IgD-negative memory B cell (primary cell): ENCODE results near the gene NLGN1. TPM values are rescaled to one million over a fixed set of nuclear protein-coding genes. Genes with fewer than 3 reads are reported as not detected.

ENCODE experiments used
- H3K27ac Mint-ChIP-seq, 3 donors: one replicate each; pipeline ENCODE4 v1.8.0; 2020 to 2022; ENCODE audit warnings: mild to moderate bottlenecking in 3 of 3, mixed read lengths in 3 of 3, moderate library complexity in 1 of 3
- H3K27me3 Mint-ChIP-seq: one replicate; pipeline ENCODE4 v1.8.0; 2021; ENCODE audit warnings: mixed read lengths
- H3K36me3 Mint-ChIP-seq: one replicate; pipeline ENCODE4 v1.8.0; 2020; ENCODE audit warnings: mild to moderate bottlenecking, mixed read lengths
- H3K4me1 Mint-ChIP-seq, 3 donors: one replicate each; pipeline ENCODE4 v1.8.0; 2020 to 2022; ENCODE audit warnings: mixed read lengths in 3 of 3, mild to moderate bottlenecking in 1 of 3
- H3K4me3 Mint-ChIP-seq, 4 donors: one replicate each; pipeline ENCODE4 v1.8.0; 2020 to 2022; ENCODE audit warnings: mild to moderate bottlenecking in 4 of 4, mixed read lengths in 4 of 4, moderate library complexity in 3 of 4
- H3K9me3 Mint-ChIP-seq, 3 donors: one replicate each; pipeline ENCODE4 v1.8.0; 2020 to 2021; ENCODE audit warnings: mixed read lengths in 3 of 3, mild to moderate bottlenecking in 1 of 3
- polyA plus RNA-seq: library from polyadenylated mRNA; unstranded; fragments of 300-500 nt; fragmentation: Illumina TruSeq; gene quantifications from one replicate; pipeline ENCODE4 v1.2.3, GENCODE V29; 2021

The NLGN1 gene
- polyA plus RNA-seq, 1 donor from 2014 or later, result not detected

- Mint-ChIP-seq H3K4me3 (no peak overlapping the region), H3K27me3 (no peaks in the 10 kb centered on the region), H3K36me3 (no peaks in the 10 kb centered on the region), H3K9me3 (peaks cover 0 to 3% (median 0%) of the 10 kb centered on the region in 3 donors), H3K4me1 (no peaks in the 10 kb centered on the region), H3K27ac (no peak overlapping the region)
Observed at GRCh38 chr3:174285242-174285864, 887.8 kb downstream of the NLGN1 start.

GRCh38 chr3:174287705-174288104 is 890.2 kb downstream of the NLGN1 start:
- H3K9me3 Mint-ChIP-seq, result peaks cover 0 to 3% (median 0%) of the 10 kb centered on the region in 3 donors
- H3K4me3 Mint-ChIP-seq, result no peak overlapping the region
- H3K4me1 Mint-ChIP-seq, result no peaks in the 10 kb centered on the region
- H3K36me3 Mint-ChIP-seq, result no peaks in the 10 kb centered on the region
- no peak overlapping the region for H3K27ac Mint-ChIP-seq
- H3K27me3 Mint-ChIP-seq, result no peaks in the 10 kb centered on the region

GRCh38 chr3:174294616-174295015 is 897.1 kb downstream of the NLGN1 start:
- no peak overlapping the region for H3K4me3 Mint-ChIP-seq
- H3K4me1 Mint-ChIP-seq, result no peaks in the 10 kb centered on the region
- H3K27me3 Mint-ChIP-seq, result no peaks in the 10 kb centered on the region
- H3K36me3 Mint-ChIP-seq, result no peaks in the 10 kb centered on the region
- peaks cover 0 to 6% (median 0%) of the 10 kb centered on the region in 3 donors for H3K9me3 Mint-ChIP-seq
- no peak overlapping the region for H3K27ac Mint-ChIP-seq

GRCh38 chr3:174295306-174296092 is 898.0 kb downstream of the NLGN1 start:
- H3K27me3 Mint-ChIP-seq, result no peaks in the 10 kb centered on the region
- peak overlapping the region in 1 of 3 donors; percentile 54 for H3K27ac Mint-ChIP-seq

GRCh38 chr3:174302746-174303315 is 905.3 kb downstream of the NLGN1 start:
- no peaks in the 10 kb centered on the region for H3K4me1 Mint-ChIP-seq
- H3K9me3 Mint-ChIP-seq, result peaks cover 4 to 9% (median 5%) of the 10 kb centered on the region in 3 donors

More at GRCh38 chr3:174295306-174296092, 898.0 kb downstream of the NLGN1 start:
- H3K4me1 Mint-ChIP-seq, result no peaks in the 10 kb centered on the region
- H3K36me3 Mint-ChIP-seq, result no peaks in the 10 kb centered on the region
- H3K9me3 Mint-ChIP-seq, result peaks cover 0 to 6% (median 3%) of the 10 kb centered on the region in 3 donors
- no peak overlapping the region for H3K4me3 Mint-ChIP-seq

DNA sequence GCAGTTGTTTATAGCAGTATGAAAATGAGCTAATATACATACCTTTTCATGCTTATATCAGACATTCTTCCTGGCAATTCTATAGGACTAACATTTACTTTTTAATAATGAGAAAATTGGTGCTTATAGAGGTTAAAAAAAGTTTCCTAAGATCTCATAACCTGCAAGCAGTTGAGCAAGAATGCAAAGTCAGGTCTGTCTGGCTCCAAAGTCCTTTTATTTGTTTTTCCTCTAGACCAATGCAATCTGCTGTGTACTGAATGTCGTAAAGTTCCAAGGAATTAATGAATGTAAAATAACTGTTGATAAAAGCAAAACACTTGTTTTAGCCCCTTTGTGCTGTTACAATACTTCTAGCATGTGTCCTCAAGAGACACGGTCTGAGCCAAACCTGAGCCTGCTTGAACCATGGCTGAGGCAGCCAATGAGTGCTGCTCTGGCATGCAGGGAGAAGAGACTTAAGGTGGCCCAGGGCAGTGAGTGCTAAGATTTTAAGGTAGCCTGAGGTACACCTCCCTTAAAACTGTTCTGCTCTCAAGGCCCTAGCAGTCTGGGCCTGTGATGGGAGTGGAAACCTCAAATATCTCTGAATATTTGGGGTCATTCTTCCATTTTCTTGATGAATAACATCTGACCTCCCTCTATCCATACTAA is 906.5 kb downstream of the NLGN1 start:
- Mint-ChIP-seq H3K4me3 (no peak overlapping the region), H3K36me3 (no peaks in the 10 kb centered on the region), H3K27me3 (no peaks in the 10 kb centered on the region), H3K9me3 (peaks cover 4 to 9% (median 5%) of the 10 kb centered on the region in 3 donors), H3K4me1 (no peaks in the 10 kb centered on the region), H3K27ac (no peak overlapping the region)

More at GRCh38 chr3:174302746-174303315, 905.3 kb downstream of the NLGN1 start:
- Mint-ChIP-seq H3K27me3 (no peaks in the 10 kb centered on the region), H3K4me3 (no peak overlapping the region), H3K36me3 (no peaks in the 10 kb centered on the region), H3K27ac (no peak overlapping the region)

- H3K4me1 Mint-ChIP-seq, result no peaks in the 10 kb centered on the region
- H3K27me3 Mint-ChIP-seq, result no peaks in the 10 kb centered on the region
- peaks cover 2 to 6% (median 4%) of the 10 kb centered on the region in 3 donors for H3K9me3 Mint-ChIP-seq
- H3K36me3 Mint-ChIP-seq, result no peaks in the 10 kb centered on the region
- no peak overlapping the region for H3K27ac Mint-ChIP-seq
- H3K4me3 Mint-ChIP-seq, result no peak overlapping the region
Observed at GRCh38 chr3:174308736-174309135, 911.2 kb downstream of the NLGN1 start.

DNA sequence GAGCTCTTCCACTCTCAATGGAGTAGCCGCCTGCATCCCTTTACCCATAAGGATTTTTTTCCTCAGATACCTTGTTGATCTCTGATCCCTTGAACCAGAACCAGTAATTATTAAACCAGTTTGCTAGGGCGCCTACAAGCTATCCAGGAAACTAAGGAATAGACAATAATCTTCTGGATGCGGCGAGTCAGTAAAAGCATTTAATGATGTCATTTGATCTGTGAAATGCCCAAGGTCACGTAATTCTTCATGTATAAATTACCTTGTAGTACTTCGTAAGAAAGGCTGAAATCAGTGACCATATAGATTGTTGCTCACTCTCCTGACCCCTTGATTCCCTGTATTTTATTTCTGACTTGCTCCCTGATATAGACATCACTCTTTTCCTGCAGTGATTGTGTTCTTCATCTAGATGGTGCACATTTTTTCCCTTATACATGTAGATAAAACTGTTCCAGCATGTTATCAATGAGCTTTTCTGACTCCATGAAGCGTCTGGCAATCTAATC is 913.0 kb downstream of the NLGN1 start:
- no peaks in the 10 kb centered on the region for H3K36me3 Mint-ChIP-seq
- no peak overlapping the region for H3K4me3 Mint-ChIP-seq
- peaks cover 1 to 2% (median 2%) of the 10 kb centered on the region in 3 donors for H3K9me3 Mint-ChIP-seq
- H3K27me3 Mint-ChIP-seq, result no peaks in the 10 kb centered on the region
- H3K27ac Mint-ChIP-seq, result no peak overlapping the region
- no peaks in the 10 kb centered on the region for H3K4me1 Mint-ChIP-seq

DNA sequence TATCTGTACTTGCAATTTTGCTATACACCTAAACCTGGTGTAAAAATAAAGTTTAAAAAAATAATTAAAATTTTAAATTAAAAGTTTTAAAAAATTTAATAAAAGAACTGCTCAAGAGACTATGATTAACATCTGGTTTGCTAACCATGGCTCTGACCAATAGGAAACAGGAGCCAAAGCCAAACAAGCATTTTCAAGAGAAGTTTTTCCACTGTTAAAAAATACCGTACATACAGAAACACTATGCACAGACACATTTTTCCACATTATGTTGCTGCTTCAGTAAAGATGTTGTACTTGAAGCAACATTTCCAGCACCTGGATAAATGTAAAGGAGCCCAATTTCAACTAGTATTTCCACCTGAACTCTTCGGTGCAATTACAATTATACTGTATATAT is 917.7 kb downstream of the NLGN1 start:
- no peak overlapping the region for H3K27ac Mint-ChIP-seq
- peaks cover 3 to 8% (median 6%) of the 10 kb centered on the region in 3 donors for H3K9me3 Mint-ChIP-seq
- H3K4me3 Mint-ChIP-seq, result no peak overlapping the region
- H3K27me3 Mint-ChIP-seq, result no peaks in the 10 kb centered on the region
- no peaks in the 10 kb centered on the region for H3K36me3 Mint-ChIP-seq
- H3K4me1 Mint-ChIP-seq, result no peaks in the 10 kb centered on the region

GRCh38 chr3:174317005-174317404 is 919.5 kb downstream of the NLGN1 start:
- H3K36me3 Mint-ChIP-seq, result no peaks in the 10 kb centered on the region
- no peaks in the 10 kb centered on the region for H3K4me1 Mint-ChIP-seq
- no peaks in the 10 kb centered on the region for H3K27me3 Mint-ChIP-seq
- no peak overlapping the region for H3K27ac Mint-ChIP-seq
- peaks cover 9 to 16% (median 11%) of the 10 kb centered on the region in 3 donors for H3K9me3 Mint-ChIP-seq
- no peak overlapping the region for H3K4me3 Mint-ChIP-seq

DNA sequence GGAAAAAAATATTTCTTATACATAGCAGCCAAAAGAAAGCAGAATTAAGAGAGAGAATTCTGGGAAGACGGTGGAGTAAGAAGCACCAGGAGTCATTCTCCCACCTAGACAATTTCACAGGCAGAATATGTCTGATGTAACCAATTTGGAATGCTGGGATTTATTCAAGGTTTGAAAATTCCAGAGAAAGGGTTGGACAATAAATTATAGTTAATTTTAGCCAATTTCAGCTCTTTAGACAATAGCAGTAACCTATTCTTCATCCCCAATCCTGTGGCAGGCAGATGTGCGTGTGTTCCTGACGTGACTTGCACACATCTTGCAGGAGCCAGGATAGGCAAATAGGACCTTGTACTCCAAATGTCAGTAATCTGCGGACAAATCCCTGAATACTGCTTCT is 920.6 kb downstream of the NLGN1 start:
- peaks cover 11 to 16% (median 13%) of the 10 kb centered on the region in 3 donors for H3K9me3 Mint-ChIP-seq

GRCh38 chr3:174321548-174321947 is 924.0 kb downstream of the NLGN1 start:
- no peak overlapping the region for H3K4me3 Mint-ChIP-seq
- no peaks in the 10 kb centered on the region for H3K36me3 Mint-ChIP-seq
- no peak overlapping the region for H3K27ac Mint-ChIP-seq
- H3K27me3 Mint-ChIP-seq, result no peaks in the 10 kb centered on the region
- H3K9me3 Mint-ChIP-seq, result peaks cover 8 to 18% (median 13%) of the 10 kb centered on the region in 3 donors
- H3K4me1 Mint-ChIP-seq, result no peaks in the 10 kb centered on the region

More for the DNA sequence above, 920.6 kb downstream of the NLGN1 start:
- no peak overlapping the region for H3K27ac Mint-ChIP-seq
- no peak overlapping the region for H3K4me3 Mint-ChIP-seq
- no peaks in the 10 kb centered on the region for H3K36me3 Mint-ChIP-seq
- no peaks in the 10 kb centered on the region for H3K4me1 Mint-ChIP-seq
- H3K27me3 Mint-ChIP-seq, result no peaks in the 10 kb centered on the region

DNA sequence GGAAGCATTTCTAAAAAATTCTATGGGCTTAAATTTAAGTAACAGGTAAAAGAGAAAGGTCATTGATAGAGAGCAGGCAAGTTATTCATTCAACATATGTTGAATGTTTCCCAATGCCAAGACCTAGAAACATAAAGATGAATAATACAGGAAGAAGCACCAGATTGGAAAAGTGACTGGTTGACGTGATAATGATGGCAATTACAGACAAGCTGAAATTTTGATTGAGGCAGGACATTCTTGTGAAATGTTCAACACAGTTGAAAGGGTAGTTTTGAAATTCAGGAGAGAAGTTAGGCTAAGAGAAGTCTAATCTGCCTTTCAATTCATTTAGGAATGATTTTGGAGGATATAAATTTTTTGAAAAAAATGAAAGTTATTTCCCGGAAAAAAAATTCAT is 925.2 kb downstream of the NLGN1 start:
- Mint-ChIP-seq H3K4me3 (no peak overlapping the region), H3K36me3 (no peaks in the 10 kb centered on the region), H3K4me1 (no peaks in the 10 kb centered on the region), H3K27me3 (no peaks in the 10 kb centered on the region), H3K27ac (no peak overlapping the region), H3K9me3 (peaks cover 8 to 18% (median 13%) of the 10 kb centered on the region in 3 donors)

- Mint-ChIP-seq H3K4me3 (no peak overlapping the region), H3K36me3 (no peaks in the 10 kb centered on the region), H3K27me3 (no peaks in the 10 kb centered on the region), H3K9me3 (peaks cover 11 to 13% (median 11%) of the 10 kb centered on the region in 3 donors), H3K4me1 (no peaks in the 10 kb centered on the region), H3K27ac (no peak overlapping the region)
Observed at GRCh38 chr3:174325171-174325570, 927.6 kb downstream of the NLGN1 start.
